Stimulated activated naive CD4-positive, alpha-beta T cell treated with Interleukin-2 at 50 U/mL for 16 hours (primary cell): ENCODE measurements around the gene TMA16.

ENCODE experiments used
- DNase-seq: peaks from one replicate; lab custom pipeline; 2025; lab: John Stamatoyannopoulos, UW

Gene TMA16

GRCh38 chr4:163563592-163563991, 69.1 kb downstream of the TMA16 start:
- no peak for DNase-seq

- no peak for DNase-seq
Measured at GRCh38 chr4:163564221-163564720, 69.8 kb downstream of the TMA16 start.

GRCh38 chr4:163565226-163566135, 71.0 kb downstream of the TMA16 start:
- DNase-seq: no peak

- DNase-seq: no peak
Measured at GRCh38 chr4:163566257-163566796, 71.8 kb downstream of the TMA16 start.

- DNase-seq: no peak
Measured at GRCh38 chr4:163568843-163569242, 74.4 kb downstream of the TMA16 start.
